SK-N-SH (cell line): ENCODE measurements around the gene MVB12B.

Experiments
- EZH2phosphoT487 ChIP-seq: fragments of 200-600 bp; sonication (generic); IDR thresholded peaks from 2 replicates; pipeline ENCODE4 v1.6.1; 2017; ENCODE audit warnings: low read depth, mixed run types, mild to moderate bottlenecking, antibody characterized with exemption, moderate library complexity, borderline replicate concordance
- FOSL2 ChIP-seq: IDR thresholded peaks from 2 replicates; pipeline ENCODE4 v1.4.0; 2012; ENCODE audit warnings: low read depth, mild to moderate bottlenecking, moderate library complexity, borderline replicate concordance
- FOXM1 ChIP-seq: IDR thresholded peaks from 2 replicates; pipeline ENCODE4 v1.4.0; 2012; ENCODE audit warnings: low read depth, mild to moderate bottlenecking
- GABPA ChIP-seq: IDR thresholded peaks from 2 replicates; pipeline ENCODE4 v1.4.0; 2012; ENCODE audit warnings: low read depth, mild to moderate bottlenecking
- NRF1 ChIP-seq: IDR thresholded peaks from 2 replicates; pipeline ENCODE4 v1.6.1; 2012; ENCODE audit warnings: low read depth, mild to moderate bottlenecking, low read length
- SMC3 ChIP-seq: IDR thresholded peaks from 2 replicates; pipeline ENCODE4 v1.6.1; 2012; ENCODE audit warnings: low read depth, low read length, improper control_type of control experiment
- TF ChIP-seq, protein P1 (sequence below): fragments of 200-600 bp; sonication (generic); IDR thresholded peaks from 2 replicates; pipeline ENCODE4 v1.6.1; 2017; ENCODE audit warnings: antibody characterized with exemption, mild to moderate bottlenecking, moderate library complexity
- TF ChIP-seq, protein P2 (sequence below): IDR thresholded peaks from 2 replicates; pipeline ENCODE4; 2012
- TF ChIP-seq, protein P3 (sequence below): IDR thresholded peaks from 2 replicates; pipeline ENCODE4 v1.4.0; 2012; ENCODE audit warnings: low read depth

DNA sequence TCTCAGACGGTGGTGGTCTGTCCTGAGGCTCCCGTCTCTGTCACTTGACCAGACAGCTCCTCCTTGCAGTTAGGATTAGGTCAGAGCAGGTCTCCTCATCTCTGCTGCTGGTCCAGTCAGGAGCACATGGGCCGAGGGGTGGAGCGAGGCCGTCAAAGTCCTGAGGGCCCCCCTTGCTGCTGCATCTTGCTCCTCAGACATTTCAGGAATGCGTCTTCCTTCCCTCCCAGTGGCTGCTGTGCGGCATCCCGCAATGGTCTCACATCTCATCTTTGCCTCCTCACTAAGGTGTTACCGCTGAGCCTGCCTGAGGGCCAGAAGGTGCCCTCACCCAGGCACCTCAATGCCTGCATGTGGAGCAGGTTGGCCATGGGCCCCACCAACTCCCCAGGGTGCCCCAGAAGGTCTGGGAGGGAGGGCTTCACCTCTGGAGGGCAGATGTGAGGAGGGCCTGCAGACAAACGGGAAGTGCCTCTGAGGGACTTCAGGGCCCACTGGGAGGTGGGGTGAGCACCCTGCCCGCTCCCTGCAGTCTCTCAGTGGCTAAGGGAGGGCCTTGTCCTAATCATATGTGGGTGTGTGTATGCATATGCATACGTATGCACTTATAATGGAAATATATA lies 149.4 kb downstream of the MVB12B start:
- TF ChIP-seq, protein P1, sequence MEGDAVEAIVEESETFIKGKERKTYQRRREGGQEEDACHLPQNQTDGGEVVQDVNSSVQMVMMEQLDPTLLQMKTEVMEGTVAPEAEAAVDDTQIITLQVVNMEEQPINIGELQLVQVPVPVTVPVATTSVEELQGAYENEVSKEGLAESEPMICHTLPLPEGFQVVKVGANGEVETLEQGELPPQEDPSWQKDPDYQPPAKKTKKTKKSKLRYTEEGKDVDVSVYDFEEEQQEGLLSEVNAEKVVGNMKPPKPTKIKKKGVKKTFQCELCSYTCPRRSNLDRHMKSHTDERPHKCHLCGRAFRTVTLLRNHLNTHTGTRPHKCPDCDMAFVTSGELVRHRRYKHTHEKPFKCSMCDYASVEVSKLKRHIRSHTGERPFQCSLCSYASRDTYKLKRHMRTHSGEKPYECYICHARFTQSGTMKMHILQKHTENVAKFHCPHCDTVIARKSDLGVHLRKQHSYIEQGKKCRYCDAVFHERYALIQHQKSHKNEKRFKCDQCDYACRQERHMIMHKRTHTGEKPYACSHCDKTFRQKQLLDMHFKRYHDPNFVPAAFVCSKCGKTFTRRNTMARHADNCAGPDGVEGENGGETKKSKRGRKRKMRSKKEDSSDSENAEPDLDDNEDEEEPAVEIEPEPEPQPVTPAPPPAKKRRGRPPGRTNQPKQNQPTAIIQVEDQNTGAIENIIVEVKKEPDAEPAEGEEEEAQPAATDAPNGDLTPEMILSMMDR, result no peak
- TF ChIP-seq, protein P2, sequence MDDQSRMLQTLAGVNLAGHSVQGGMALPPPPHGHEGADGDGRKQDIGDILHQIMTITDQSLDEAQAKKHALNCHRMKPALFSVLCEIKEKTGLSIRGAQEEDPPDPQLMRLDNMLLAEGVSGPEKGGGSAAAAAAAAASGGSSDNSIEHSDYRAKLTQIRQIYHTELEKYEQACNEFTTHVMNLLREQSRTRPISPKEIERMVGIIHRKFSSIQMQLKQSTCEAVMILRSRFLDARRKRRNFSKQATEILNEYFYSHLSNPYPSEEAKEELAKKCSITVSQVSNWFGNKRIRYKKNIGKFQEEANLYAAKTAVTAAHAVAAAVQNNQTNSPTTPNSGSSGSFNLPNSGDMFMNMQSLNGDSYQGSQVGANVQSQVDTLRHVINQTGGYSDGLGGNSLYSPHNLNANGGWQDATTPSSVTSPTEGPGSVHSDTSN, result no peak
- TF ChIP-seq FOSL2 (no peak), FOXM1 (no peak), EZH2phosphoT487 (no peak), SMC3 (no peak), GABPA (no peak), NRF1 (no peak)
- TF ChIP-seq, protein P3, sequence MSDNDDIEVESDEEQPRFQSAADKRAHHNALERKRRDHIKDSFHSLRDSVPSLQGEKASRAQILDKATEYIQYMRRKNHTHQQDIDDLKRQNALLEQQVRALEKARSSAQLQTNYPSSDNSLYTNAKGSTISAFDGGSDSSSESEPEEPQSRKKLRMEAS, result no peak
